K562 (cell line): ENCODE results near the gene HTRA3. TPM values are rescaled to one million over a fixed set of nuclear protein-coding genes. Genes with fewer than 3 reads are reported as not detected.

Experiments used
- ATAC-seq: fragments of 200-7000 bp; cut with Tn5 transposase; 3 replicates; pipeline ENCODE4 v1.9.1; 2020; ENCODE audit warnings: moderate library complexity
- BruUV-seq: library from RNA; stranded (reverse); fragments of 400-500 nt; replicated peaks from 2 replicates; lab custom pipeline; 2021; lab: Mats Ljungman, UMichigan
- CTCF ChIA-PET: fragments of 300-600 bp; formaldehyde crosslinking; extraction: SDS; loops from one replicate; lab custom pipeline; 2021; ENCODE audit warnings: low intra/inter-chr PET ratio; lab: Yijun Ruan, JAX
- POLR2A ChIA-PET: fragments of 300-600, 350-650 bp; sonication (Branson Sonifier 250); formaldehyde crosslinking; extraction: SDS; loops from one replicate; lab custom pipeline; 2021; ENCODE audit warnings: antibody characterized with exemption, inconsistent platforms; lab: Yijun Ruan, JAX
- DNase-seq, 4 experiments: peaks; one replicate each; pipeline versions ENCODE4 v3.0.0 to v3.0.0-alpha.2; 2011 to 2018; ENCODE audit warnings: low spot score in 3 of 4, mixed read lengths in 3 of 4; ENCODE audit errors: extremely low read depth in 1 of 4
- FAIRE-seq: peaks from 2 replicates; lab custom pipeline; 2011; peaks lifted over from hg19 to GRCh38; lab: Jason Lieb, UNC
- H2AFZ ChIP-seq: 2 replicates; pipeline ENCODE4 v1.6.0; 2011; ENCODE audit warnings: low read depth, low read length, control low read depth, inconsistent platforms
- H3K27ac ChIP-seq: fragments of 200-600 bp; 3 replicates; pipeline ENCODE4 v1.8.0; 2011; ENCODE audit warnings: low read depth, mild to moderate bottlenecking, control low read depth, inconsistent platforms, low read length, moderate library complexity, mixed read lengths; ENCODE audit errors: extremely low read depth
- H3K27me3 ChIP-seq, 2 experiments: fragments of 300-600 bp in 1 of 2; 2 replicates in 1 of 2; 3 replicates in 1 of 2; pipeline versions ENCODE4 v1.6.0 to v1.8.0; 2011; ENCODE audit warnings: inconsistent platforms in 2 of 2, low read length in 2 of 2, mild to moderate bottlenecking in 1 of 2, mixed read lengths in 1 of 2, moderate library complexity in 1 of 2; ENCODE audit not compliant: control insufficient read depth in 2 of 2, insufficient read depth in 2 of 2
- H3K36me3 ChIP-seq: fragments of 300-600 bp; 3 replicates; pipeline ENCODE4 v1.8.0; 2011; ENCODE audit warnings: mild to moderate bottlenecking, low read length, inconsistent platforms; ENCODE audit not compliant: control insufficient read depth, insufficient read depth
- H3K4me1 ChIP-seq, 2 experiments: fragments of 200-600 bp in 1 of 2; replicated peaks in 1 of 2; 2 replicates in 1 of 2; 3 replicates in 1 of 2; pipeline versions ENCODE4 v1.5.1 to v1.8.0; 2011; ENCODE audit warnings: inconsistent platforms in 2 of 2, low read length in 2 of 2, mild to moderate bottlenecking in 1 of 2, mixed read lengths in 1 of 2, moderate library complexity in 1 of 2; ENCODE audit not compliant: control insufficient read depth in 2 of 2, insufficient read depth in 2 of 2
- H3K4me2 ChIP-seq: 2 replicates; pipeline ENCODE4 v1.6.1; 2011; ENCODE audit warnings: low read length, control low read depth, inconsistent platforms, mixed read lengths; ENCODE audit not compliant: insufficient read depth
- H3K4me3 ChIP-seq: fragments of 200-600 bp; sonication (generic), shearing (Covaris generic); 2 replicates; pipeline ENCODE4 v1.5.1; 2016; ENCODE audit warnings: control low read depth, inconsistent platforms
- H3K79me2 ChIP-seq: fragments of 200-600 bp; 3 replicates; pipeline ENCODE4 v1.8.0; 2011; ENCODE audit warnings: low read length, inconsistent platforms; ENCODE audit not compliant: control insufficient read depth, insufficient read depth
- H3K9ac ChIP-seq, 2 experiments: 2 replicates each; pipeline versions ENCODE4 v1.6.0 to v1.6.1; 2011; ENCODE audit warnings: low read depth in 2 of 2, low read length in 2 of 2, control low read depth in 1 of 2, inconsistent platforms in 1 of 2, mild to moderate bottlenecking in 1 of 2, mixed read lengths in 1 of 2; ENCODE audit not compliant: insufficient read depth in 1 of 2
- H3K9me1 ChIP-seq: one replicate; pipeline ENCODE4 v1.6.0; 2011; ENCODE audit warnings: inconsistent platforms, mild to moderate bottlenecking, low read length, moderate library complexity; ENCODE audit not compliant: control insufficient read depth, insufficient read depth
- H3K9me3 ChIP-seq: replicated peaks from 2 replicates; pipeline ENCODE4 v1.5.1; 2011; ENCODE audit warnings: low read depth, low read length, inconsistent platforms; ENCODE audit not compliant: control insufficient read depth, insufficient read depth
- H4K20me1 ChIP-seq: replicated peaks from 2 replicates; pipeline ENCODE4 v1.6.1; 2011; ENCODE audit warnings: low read length, inconsistent platforms, mixed read lengths; ENCODE audit not compliant: control insufficient read depth, insufficient read depth
- CTCF ChIP-seq, 3 experiments: IDR thresholded peaks in 2 of 3; conservative IDR thresholded peaks in 1 of 3; 2 replicates each; pipeline ENCODE4 v1.5.1; 2011 to 2012; ENCODE audit warnings: low read length in 3 of 3, mild to moderate bottlenecking in 3 of 3, control low read depth in 2 of 3, improper control_type of control experiment in 1 of 3, inconsistent platforms in 1 of 3, low read depth in 1 of 3, mixed read lengths in 1 of 3, moderate library complexity in 1 of 3; ENCODE audit not compliant: insufficient read depth in 2 of 3
- DACH1 ChIP-seq: fragments of 450-650 bp; IDR thresholded peaks from 2 replicates; pipeline ENCODE4 v1.6.1; 2018; ENCODE audit not compliant: partially characterized antibody
- FUS ChIP-seq: fragments of 200-400 bp; formaldehyde crosslinking; optimal IDR thresholded peaks from 2 replicates; pipeline ENCODE3; 2017; ENCODE audit warnings: low read depth, low read length
- HIVEP1 ChIP-seq: fragments of 250-450 bp; sonication (Bioruptor Pico); IDR thresholded peaks from 2 replicates; pipeline ENCODE4 v1.4.0; 2020; ENCODE audit warnings: mild to moderate bottlenecking
- POLR2AphosphoS5 ChIP-seq: IDR thresholded peaks from 2 replicates; pipeline ENCODE4 v1.6.1; 2011; ENCODE audit warnings: mild to moderate bottlenecking, low read depth, low read length, moderate library complexity; ENCODE audit not compliant: control insufficient read depth, insufficient read depth
- RAD21 ChIP-seq, 2 experiments: fragments of 250-450 bp in 1 of 2; fragments of 450-650 bp in 1 of 2; sonication (Bioruptor Pico) in 1 of 2; formaldehyde crosslinking in 1 of 2; IDR thresholded peaks in 1 of 2; conservative IDR thresholded peaks in 1 of 2; 2 replicates each; pipeline versions ENCODE4 v1.4.0 to v1.8.0; 2020 to 2022; ENCODE audit warnings: mild to moderate bottlenecking in 2 of 2, moderate library complexity in 1 of 2
- TBP ChIP-seq: optimal IDR thresholded peaks from 2 replicates; pipeline ENCODE3; 2011; ENCODE audit warnings: low read depth, low read length, improper control_type of control experiment
- TEAD2 ChIP-seq: fragments of 450-650 bp; IDR thresholded peaks from 2 replicates; pipeline ENCODE4 v1.6.1; 2016; ENCODE audit warnings: missing genetic modification characterization, control low read depth, missing compliant biosample characterization
- ZEB2 ChIP-seq: fragments of 450-650 bp; IDR thresholded peaks from 2 replicates; pipeline ENCODE4 v1.6.1; 2016
- ZNF282 ChIP-seq: sonication (generic); formaldehyde crosslinking; IDR thresholded peaks from 2 replicates; pipeline ENCODE4 v1.8.1; 2023; ENCODE audit warnings: missing genetic modification reagents
- ZNF431 ChIP-seq: sonication (generic); formaldehyde crosslinking; IDR thresholded peaks from 2 replicates; pipeline ENCODE4 v1.8.0; 2022; ENCODE audit warnings: mild to moderate bottlenecking, missing genetic modification reagents
- ZNF696 ChIP-seq: fragments of 250-450 bp; sonication (Bioruptor Pico); conservative IDR thresholded peaks from 2 replicates; pipeline ENCODE4 v1.4.0; 2020; ENCODE audit warnings: mild to moderate bottlenecking, moderate library complexity
- ZSCAN32 ChIP-seq: fragments of 450-650 bp; formaldehyde crosslinking; IDR thresholded peaks from 2 replicates; pipeline ENCODE4 v1.4.0; 2020; ENCODE audit warnings: mild to moderate bottlenecking, moderate library complexity
- WGBS: fragments of 100-300 bp; shearing (Covaris generic); methylation state at CpG from one replicate; pipeline ENCODE4 v1.1.6; 2016; ENCODE audit warnings: low coverage, mixed read lengths; ENCODE audit not compliant: insufficient coverage; ENCODE audit errors: missing lambda C conversion rate; 5-methylcytosine and 5-hydroxymethylcytosine counted together
- in situ Hi-C: fragments of 300-500 bp; cut with MboI; formaldehyde crosslinking; loops from 4 replicates; pipeline ENCODE4 v1.15.0; 2018; ENCODE audit warnings: inconsistent platforms, mixed read lengths
- intact Hi-C: fragments of 100-400 bp; cut with micrococcal nuclease; formaldehyde crosslinking; loops from 2 replicates; pipeline ENCODE4 v1.14.2; 2022
- polyA plus RNA-seq, 8 experiments: library from polyadenylated mRNA; depleted of rRNA in 4 of 8; stranded (reverse) in 5 of 8; unstranded in 3 of 8; fragments of >200 nt; fragmentation: Nextera tagmentation in 2 of 8; fragmentation: Illumina TruSeq in 1 of 8; extraction: Ambion mirVana in 2 of 8; extraction: Trizol in 1 of 8; gene quantifications; 2 replicates each; pipeline versions ENCODE4 v1.2.1 to v1.2.3, GENCODE V29; 2011 to 2014; ENCODE audit warnings: inconsistent platforms in 1 of 8, missing spikeins in 1 of 8
- total RNA-seq, 7 experiments: library from RNA; depleted of rRNA in 6 of 7; stranded (reverse); fragments of >200 nt in 6 of 7; fragmentation: Illumina TruSeq in 2 of 7; extraction: Trizol in 2 of 7; gene quantifications; 2 replicates each; pipeline versions ENCODE4 v1.2.1 to v1.2.3, GENCODE V29; 2011 to 2021; ENCODE audit warnings: low replicate concordance in 1 of 7

Gene HTRA3
- total and polyA plus RNA-seq, 9 of the 15 experiments (the other 6 are each of a cell fraction or from before 2014, with no cell fraction given), result 0.04 TPM; not detected in 8

DNA sequence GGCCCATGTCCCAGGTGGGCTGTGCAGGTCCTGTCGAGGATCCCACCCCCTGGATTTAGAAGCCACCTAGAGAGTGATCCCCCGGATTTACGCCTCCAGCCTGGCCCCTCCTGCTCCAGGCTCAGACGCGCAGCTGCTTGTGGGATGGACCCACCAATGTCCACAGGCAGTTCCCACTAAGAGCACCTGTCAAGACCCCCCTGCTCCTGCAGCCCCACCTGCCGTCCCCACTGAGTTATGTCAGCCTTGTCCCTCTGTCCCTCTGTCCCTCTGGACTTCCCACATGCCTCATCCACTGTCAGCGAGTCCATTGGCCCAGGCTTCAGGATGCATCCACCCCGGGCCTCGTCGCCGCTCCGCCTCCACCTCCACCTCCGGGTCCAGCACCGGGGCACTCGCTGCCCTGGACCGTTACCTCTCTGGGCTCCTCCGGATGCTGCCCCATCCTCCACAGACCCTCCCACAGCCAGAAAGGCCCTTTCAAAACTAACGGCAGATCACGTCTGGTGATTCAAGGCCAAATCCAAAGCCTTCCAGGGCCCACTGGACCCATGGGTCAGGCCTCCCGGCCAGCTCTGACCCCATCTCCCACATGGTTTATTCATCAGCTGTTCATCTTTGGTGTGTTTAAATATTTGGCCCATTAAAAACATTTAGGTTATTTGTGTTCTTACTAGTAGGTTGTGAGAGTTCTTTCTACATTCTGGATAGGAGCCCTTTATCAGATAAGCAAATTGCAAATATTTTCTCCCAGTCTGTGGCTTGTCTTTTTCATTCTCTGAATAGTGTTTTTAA lies 28.3 kb downstream of the HTRA3 start:
- H2AFZ ChIP-seq, result no peak overlapping the region
- FAIRE-seq (no peak), ATAC-seq (peak; percentile 67), DNase-seq (no peak)
- CTCF ChIA-PET, result no interaction called here
- intact Hi-C loops, result no loop called here
- TF ChIP-seq POLR2AphosphoS5 (no peak), RAD21 (CRISPR knock-in tag; conservative IDR thresholded peaks at IDR 0.05 in 1 of 2, IDR thresholded peaks at IDR 0.05 in 1 of 2) (peak in 1 of 2 experiments; percentile 35; a peak in 2 of 4 replicates), DACH1 (no peak), ZNF696 (CRISPR knock-in tag) (no peak), HIVEP1 (CRISPR knock-in tag) (no peak), ZNF282 (CRISPR knock-in tag) (no peak), CTCF (IDR thresholded peaks at IDR 0.05 in 2 of 3, conservative IDR thresholded peaks at IDR 0.05 in 1 of 3; ENCODE audit: insufficient read depth in 2 of 3, low read depth in 1 of 3, low read length in 3 of 3) (peak in 1 of 3 experiments; percentile 18; a peak in 2 of 6 replicates), ZNF431 (CRISPR knock-in tag) (no peak), TEAD2 (tag) (no peak), FUS (no peak), ZSCAN32 (CRISPR knock-in tag) (no peak), TBP (no peak), ZEB2 (no peak)
- no TSS peak for BruUV-seq
- no peaks in the 10 kb centered on the region for H3K9me1 ChIP-seq
- H3K9me3 ChIP-seq, result no peaks in the 10 kb centered on the region; the same call in 1 of the 2 replicates
- peak overlapping the region in 1 of 2 experiments; percentile 26; a peak in 2 of 4 replicates for H3K9ac ChIP-seq
- in situ Hi-C loops, result no loop called here
- 0 out of 5 replicates have a peak, but pooled peaks cover 0 to under 1% of the 10 kb centered on the region in 2 experiments for H3K27me3 ChIP-seq
- no peak overlapping the region for H3K27ac ChIP-seq
- 65% methylated on average over 19 of the region's 20 CpGs for WGBS
- no peak overlapping the region for H3K4me2 ChIP-seq
- POLR2A ChIA-PET, result no interaction called here
- H3K4me1 ChIP-seq, result peaks cover 7 to 25% of the 10 kb centered on the region in 2 experiments; a peak in 4 of 5 replicates
- peaks cover under 1% of the 10 kb centered on the region; the same call in 1 of the 2 replicates for H4K20me1 ChIP-seq
- H3K4me3 ChIP-seq, result no peak overlapping the region
- H3K79me2 ChIP-seq, result no peaks in the 10 kb centered on the region
- no peaks in the 10 kb centered on the region for H3K36me3 ChIP-seq
